ENCODE data around the gene NXPH3. TPM values are rescaled to one million over a fixed set of nuclear protein-coding genes. Genes with fewer than 3 reads are reported as not detected.

The NXPH3 gene
- total RNA-seq, 1 experiment from 2014 or later = 0.10 TPM

- H3K4me3 ChIP-seq (replicated peaks in 1 of 2; ENCODE audit: low read depth in 1 of 2, low read length in 2 of 2) = no peak overlapping the region
- H3K9ac ChIP-seq (ENCODE audit: low read length) = no peak overlapping the region
- RAD21 ChIA-PET (ENCODE audit: low non-redundant PET in 1 of 2, low total read pairs in 2 of 2, uncharacterized antibody in 2 of 2, unreplicated experiment in 2 of 2) = no interaction called here
- no peak overlapping the region for H2AFZ ChIP-seq (ENCODE audit: low read depth, low read length, poor library complexity, severe bottlenecking)
- H3K9me2 ChIP-seq (ENCODE audit: insufficient read depth) = no peaks in the 10 kb centered on the region
- H3K4me1 ChIP-seq (ENCODE audit: control insufficient read depth in 1 of 2, insufficient read depth in 2 of 2, low read length in 2 of 2) = peaks cover 0 to 17% of the 10 kb centered on the region in 2 experiments; a peak in 1 of 4 replicates
- no peak overlapping the region for H3K4me2 ChIP-seq (ENCODE audit: low read length)
- no peaks in the 10 kb centered on the region for H3K36me3 ChIP-seq (ENCODE audit: control insufficient read depth in 1 of 2, insufficient read depth in 2 of 2, low read length in 2 of 2)
- BruUV-seq (replicated peaks) = no TSS peak
- no peaks in the 10 kb centered on the region for H4K20me1 ChIP-seq (ENCODE audit: insufficient read depth)
- H3K79me2 ChIP-seq (ENCODE audit: insufficient read depth, low read length) = no peaks in the 10 kb centered on the region
- no peaks in the 10 kb centered on the region for H3K27me3 ChIP-seq (ENCODE audit: insufficient read depth, low read length)
- DNase-seq (ENCODE audit: low read depth, low spot score) (no peak), ATAC-seq (no peak)
- TF ChIP-seq POLR2AphosphoS5 (IDR thresholded peaks at IDR 0.05; ENCODE audit: low read depth, low read length) (no peak), JUND (IDR thresholded peaks at IDR 0.05) (no peak), SP1 (IDR thresholded peaks at IDR 0.05; ENCODE audit: low read depth) (no peak)
- TF ChIP-seq, protein P1, sequence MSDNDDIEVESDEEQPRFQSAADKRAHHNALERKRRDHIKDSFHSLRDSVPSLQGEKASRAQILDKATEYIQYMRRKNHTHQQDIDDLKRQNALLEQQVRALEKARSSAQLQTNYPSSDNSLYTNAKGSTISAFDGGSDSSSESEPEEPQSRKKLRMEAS (IDR thresholded peaks at IDR 0.05) = no peak
- intact Hi-C loops (cut with micrococcal nuclease) = no loop called here
- H3K27ac ChIP-seq (ENCODE audit: low read depth, low read length) = no peak overlapping the region
- POLR2A ChIA-PET = no interaction called here
- CTCF ChIA-PET = no interaction called here
- no peaks in the 10 kb centered on the region for H3K9me3 ChIP-seq (ENCODE audit: control insufficient read depth in 1 of 2, insufficient read depth in 1 of 2, low read depth in 1 of 2, low read length in 2 of 2)
These were observed 21.9 kb upstream of the NXPH3 start for GRCh38 chr17:49553676-49554335.

- H2AFZ ChIP-seq (ENCODE audit: low read depth, low read length, poor library complexity, severe bottlenecking) = no peak overlapping the region
- H3K9ac ChIP-seq (ENCODE audit: low read length) = no peak overlapping the region
- TF ChIP-seq ATF3 (IDR thresholded peaks at IDR 0.05) (no peak), CTCF (IDR thresholded peaks at IDR 0.05 in 2 of 3, conservative IDR thresholded peaks at IDR 0.05 in 1 of 3; ENCODE audit: borderline replicate concordance in 1 of 3, insufficient read depth in 1 of 3, low read depth in 2 of 3, low read length in 2 of 3) (no peak), EZH2 (IDR thresholded peaks at IDR 0.05) (no peak), SRF (IDR thresholded peaks at IDR 0.05; ENCODE audit: low read depth) (no peak)
- TF ChIP-seq, protein P2, sequence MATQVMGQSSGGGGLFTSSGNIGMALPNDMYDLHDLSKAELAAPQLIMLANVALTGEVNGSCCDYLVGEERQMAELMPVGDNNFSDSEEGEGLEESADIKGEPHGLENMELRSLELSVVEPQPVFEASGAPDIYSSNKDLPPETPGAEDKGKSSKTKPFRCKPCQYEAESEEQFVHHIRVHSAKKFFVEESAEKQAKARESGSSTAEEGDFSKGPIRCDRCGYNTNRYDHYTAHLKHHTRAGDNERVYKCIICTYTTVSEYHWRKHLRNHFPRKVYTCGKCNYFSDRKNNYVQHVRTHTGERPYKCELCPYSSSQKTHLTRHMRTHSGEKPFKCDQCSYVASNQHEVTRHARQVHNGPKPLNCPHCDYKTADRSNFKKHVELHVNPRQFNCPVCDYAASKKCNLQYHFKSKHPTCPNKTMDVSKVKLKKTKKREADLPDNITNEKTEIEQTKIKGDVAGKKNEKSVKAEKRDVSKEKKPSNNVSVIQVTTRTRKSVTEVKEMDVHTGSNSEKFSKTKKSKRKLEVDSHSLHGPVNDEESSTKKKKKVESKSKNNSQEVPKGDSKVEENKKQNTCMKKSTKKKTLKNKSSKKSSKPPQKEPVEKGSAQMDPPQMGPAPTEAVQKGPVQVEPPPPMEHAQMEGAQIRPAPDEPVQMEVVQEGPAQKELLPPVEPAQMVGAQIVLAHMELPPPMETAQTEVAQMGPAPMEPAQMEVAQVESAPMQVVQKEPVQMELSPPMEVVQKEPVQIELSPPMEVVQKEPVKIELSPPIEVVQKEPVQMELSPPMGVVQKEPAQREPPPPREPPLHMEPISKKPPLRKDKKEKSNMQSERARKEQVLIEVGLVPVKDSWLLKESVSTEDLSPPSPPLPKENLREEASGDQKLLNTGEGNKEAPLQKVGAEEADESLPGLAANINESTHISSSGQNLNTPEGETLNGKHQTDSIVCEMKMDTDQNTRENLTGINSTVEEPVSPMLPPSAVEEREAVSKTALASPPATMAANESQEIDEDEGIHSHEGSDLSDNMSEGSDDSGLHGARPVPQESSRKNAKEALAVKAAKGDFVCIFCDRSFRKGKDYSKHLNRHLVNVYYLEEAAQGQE (IDR thresholded peaks at IDR 0.05; ENCODE audit: low read depth) = no peak
- no peak overlapping the region for H3K4me2 ChIP-seq (ENCODE audit: low read length)
- ChIA-PET POLR2A (interaction anchor here (0.8 to 1.6 kb wide), 2 partner anchors 60 to 153 kb away, joined by 3 to 4 read pairs; partner anchors contain the start of genes NGFR and SLC35B1), CTCF (interaction anchor here (0.8 to 3.8 kb wide), 17 partner anchors 9 to 519 kb away, joined by 3 to 81 read pairs (median 14); partner anchors contain the start of gene PHB1), RAD21 (ENCODE audit: low non-redundant PET in 1 of 2, low total read pairs in 2 of 2, uncharacterized antibody in 2 of 2, unreplicated experiment in 2 of 2) (no interaction called here)
- no peak for ATAC-seq
- no peaks in the 10 kb centered on the region for H3K79me2 ChIP-seq (ENCODE audit: insufficient read depth, low read length)
- DNase-seq (ENCODE audit: low read depth, low spot score) = no peak
- peaks cover 0 to 17% of the 10 kb centered on the region in 2 experiments; a peak in 1 of 4 replicates for H3K4me1 ChIP-seq (ENCODE audit: control insufficient read depth in 1 of 2, insufficient read depth in 2 of 2, low read length in 2 of 2)
- H3K27ac ChIP-seq (ENCODE audit: low read depth, low read length) = no peak overlapping the region
- H3K4me3 ChIP-seq (replicated peaks in 1 of 2; ENCODE audit: low read depth in 1 of 2, low read length in 2 of 2) = no peak overlapping the region
- no peaks in the 10 kb centered on the region for H3K27me3 ChIP-seq (ENCODE audit: insufficient read depth, low read length)
- no peaks in the 10 kb centered on the region for H3K9me3 ChIP-seq (ENCODE audit: control insufficient read depth in 1 of 2, insufficient read depth in 1 of 2, low read depth in 1 of 2, low read length in 2 of 2)
- no peaks in the 10 kb centered on the region for H4K20me1 ChIP-seq (ENCODE audit: insufficient read depth)
- intact Hi-C loops (cut with micrococcal nuclease) = no loop called here
- BruUV-seq (replicated peaks) = no TSS peak
- no peaks in the 10 kb centered on the region for H3K36me3 ChIP-seq (ENCODE audit: control insufficient read depth in 1 of 2, insufficient read depth in 2 of 2, low read length in 2 of 2)
- H3K9me2 ChIP-seq (ENCODE audit: insufficient read depth) = no peaks in the 10 kb centered on the region
These were observed 20.8 kb upstream of the NXPH3 start for GRCh38 chr17:49554694-49555494.

Data from HCT116 (cell line).